ENCODE data around the gene POC1A. TPM values are rescaled to one million over a fixed set of nuclear protein-coding genes. Genes with fewer than 3 reads are reported as not detected.

Gene POC1A
- polyA plus RNA-seq, 1 donor (not counting 4 experiments of a cell fraction or from before 2014, with no cell fraction given): 11.5 TPM

- H3K36me3 ChIP-seq (ENCODE audit: control insufficient read depth in 2 of 2, extremely low read depth in 1 of 2, insufficient read depth in 2 of 2, low read length in 2 of 2): peaks cover 1 to 13% of the 10 kb centered on the region in 2 experiments
These were observed 55.2 kb downstream of the POC1A start for GRCh38 chr3:52099001-52099401.

GRCh38 chr3:52097851-52098507 lies 56.2 kb downstream of the POC1A start:
- dilution Hi-C loops (cut with MboI; ENCODE audit: extremely low pct_ligation_motif_present, low sequenced_read_pairs): no loop called here
- FAIRE-seq: no peak

More at GRCh38 chr3:52099001-52099401, 55.2 kb downstream of the POC1A start:
- Histone ChIP-seq H4K20me1 (ENCODE audit: control insufficient read depth, extremely low read depth, insufficient read depth, low read length) (no peaks in the 10 kb centered on the region), H2AFZ (ENCODE audit: control insufficient read depth, low read length) (no peak overlapping the region), H3K27ac (ENCODE audit: control insufficient read depth, insufficient read depth, low read length) (no peak overlapping the region), H3K9ac (ENCODE audit: control insufficient read depth, extremely low read depth, insufficient read depth, low read length) (no peak overlapping the region), H3K4me2 (ENCODE audit: control insufficient read depth, extremely low read depth, insufficient read depth, low read depth, low read length) (no peak overlapping the region), H3K9me3 (ENCODE audit: control insufficient read depth, low read depth, low read length) (no peaks in the 10 kb centered on the region), H3K4me1 (ENCODE audit: control insufficient read depth, extremely low read depth, insufficient read depth, low read length) (no peaks in the 10 kb centered on the region), H3K27me3 (ENCODE audit: control insufficient read depth, extremely low read depth, insufficient read depth, low read length) (no peaks in the 10 kb centered on the region), H3K9me1 (ENCODE audit: control insufficient read depth, extremely low read depth, insufficient read depth, low read length) (no peaks in the 10 kb centered on the region), H3K79me2 (ENCODE audit: control insufficient read depth, insufficient read depth, low read length) (no peaks in the 10 kb centered on the region), H3K4me3 (ENCODE audit: control insufficient read depth in 2 of 3, extremely low read depth in 1 of 3, insufficient read depth in 2 of 3, low read depth in 1 of 3, low read length in 3 of 3) (no peak overlapping the region)
- dilution Hi-C loops (cut with MboI; ENCODE audit: extremely low pct_ligation_motif_present, low sequenced_read_pairs): no loop called here
- no peak for TF ChIP-seq EZH2 (IDR thresholded peaks at IDR 0.05; ENCODE audit: low read length)
- TF ChIP-seq CTCF (optimal IDR thresholded peaks at IDR 0.05 in 1 of 3, IDR thresholded peaks at IDR 0.05 in 1 of 3, conservative IDR thresholded peaks at IDR 0.05 in 1 of 3; ENCODE audit: extremely low read depth in 1 of 3, insufficient read depth in 2 of 3, low read length in 3 of 3): no peak
- DNase-seq (ENCODE audit: low read depth, low spot score) (no peak), FAIRE-seq (no peak)

More at GRCh38 chr3:52097851-52098507, 56.2 kb downstream of the POC1A start:
- TF ChIP-seq CTCF (optimal IDR thresholded peaks at IDR 0.05 in 1 of 3, IDR thresholded peaks at IDR 0.05 in 1 of 3, conservative IDR thresholded peaks at IDR 0.05 in 1 of 3; ENCODE audit: extremely low read depth in 1 of 3, insufficient read depth in 2 of 3, low read length in 3 of 3): no peak
- no peak for TF ChIP-seq EZH2 (IDR thresholded peaks at IDR 0.05; ENCODE audit: low read length)
- Histone ChIP-seq H3K27ac (ENCODE audit: control insufficient read depth, insufficient read depth, low read length) (no peak overlapping the region), H3K27me3 (ENCODE audit: control insufficient read depth, extremely low read depth, insufficient read depth, low read length) (no peaks in the 10 kb centered on the region), H3K9me1 (ENCODE audit: control insufficient read depth, extremely low read depth, insufficient read depth, low read length) (no peaks in the 10 kb centered on the region), H3K9me3 (ENCODE audit: control insufficient read depth, low read depth, low read length) (no peaks in the 10 kb centered on the region), H3K4me2 (ENCODE audit: control insufficient read depth, extremely low read depth, insufficient read depth, low read depth, low read length) (no peak overlapping the region), H4K20me1 (ENCODE audit: control insufficient read depth, extremely low read depth, insufficient read depth, low read length) (no peaks in the 10 kb centered on the region), H3K79me2 (ENCODE audit: control insufficient read depth, insufficient read depth, low read length) (no peaks in the 10 kb centered on the region), H2AFZ (ENCODE audit: control insufficient read depth, low read length) (no peak overlapping the region), H3K9ac (ENCODE audit: control insufficient read depth, extremely low read depth, insufficient read depth, low read length) (no peak overlapping the region), H3K36me3 (ENCODE audit: control insufficient read depth in 2 of 2, extremely low read depth in 1 of 2, insufficient read depth in 2 of 2, low read length in 2 of 2) (peaks cover 3 to 18% of the 10 kb centered on the region in 2 experiments), H3K4me1 (ENCODE audit: control insufficient read depth, extremely low read depth, insufficient read depth, low read length) (no peaks in the 10 kb centered on the region), H3K4me3 (ENCODE audit: control insufficient read depth in 2 of 3, extremely low read depth in 1 of 3, insufficient read depth in 2 of 3, low read depth in 1 of 3, low read length in 3 of 3) (no peak overlapping the region)
- DNase-seq (ENCODE audit: low read depth, low spot score): no peak

All from keratinocyte (primary cell).